SU-DHL-6 (cell line): Measurements from ENCODE around the gene EVPLL.
"Not testable (repeated sequence)": the region's sequence is repeated elsewhere in the genome, so short reads cannot be mapped to it uniquely, and the experiment has no call there.

Source experiments
- H2AFZ ChIP-seq: fragments of 200-600 bp; sonication (generic); 2 replicates; pipeline ENCODE4 v1.6.1; 2014; ENCODE audit warnings: low read depth, mild to moderate bottlenecking, moderate library complexity, mixed read lengths, antibody characterized with exemption, low read length; ENCODE audit not compliant: severe bottlenecking
- H3F3A ChIP-seq: fragments of 200-600 bp; shearing (Covaris generic); 2 replicates; pipeline ENCODE4 v1.6.0; 2016; ENCODE audit warnings: antibody characterized with exemption, mild to moderate bottlenecking; ENCODE audit not compliant: insufficient read depth
- H3K27ac ChIP-seq: fragments of 200-600 bp; sonication (generic); 2 replicates; pipeline ENCODE4 v1.5.1; 2016; ENCODE audit warnings: low read depth, mild to moderate bottlenecking, low read length, moderate library complexity, mixed read lengths
- H3K27me3 ChIP-seq: fragments of 200-600 bp; sonication (generic), shearing (Covaris generic); 2 replicates; pipeline ENCODE4 v1.6.0; 2014; ENCODE audit warnings: mild to moderate bottlenecking, low read length
- H3K36me3 ChIP-seq: fragments of 200-600 bp; sonication (generic); 2 replicates; pipeline ENCODE4 v1.6.1; 2014; ENCODE audit warnings: mild to moderate bottlenecking, low read length, mixed read lengths
- H3K4me2 ChIP-seq: fragments of 300-600, 200-600 bp; shearing (Covaris generic), sonication (generic); 2 replicates; pipeline ENCODE4 v1.6.0; 2014; ENCODE audit warnings: low read length, low read depth, mild to moderate bottlenecking; ENCODE audit not compliant: poor library complexity, severe bottlenecking
- H3K4me3 ChIP-seq: fragments of 200-600 bp; sonication (generic); 2 replicates; pipeline ENCODE4 v1.5.1; 2014; ENCODE audit warnings: antibody characterized with exemption, low read length, mild to moderate bottlenecking, mixed read lengths; ENCODE audit not compliant: insufficient read depth, poor library complexity, severe bottlenecking
- H3K79me2 ChIP-seq: fragments of 200-600 bp; sonication (generic); 2 replicates; pipeline ENCODE4 v1.6.1; 2014; ENCODE audit warnings: mild to moderate bottlenecking, low read length, moderate library complexity; ENCODE audit not compliant: insufficient read depth
- H3K9ac ChIP-seq: fragments of 200-600 bp; sonication (generic); 2 replicates; pipeline ENCODE4 v1.7.0; 2014; ENCODE audit warnings: mild to moderate bottlenecking, low read length
- H3K9me2 ChIP-seq: fragments of 200-600 bp; sonication (generic); replicated peaks from 2 replicates; pipeline ENCODE4 v1.6.1; 2014; ENCODE audit warnings: low read length; ENCODE audit not compliant: insufficient read depth
- H3K9me3 ChIP-seq: fragments of 200-600 bp; sonication (generic); 2 replicates; pipeline ENCODE4 v1.6.1; 2014; ENCODE audit warnings: low read length, mixed read lengths; ENCODE audit not compliant: insufficient read depth
- H4K20me1 ChIP-seq: fragments of 200-600 bp; sonication (generic); 2 replicates; pipeline ENCODE4 v1.6.1; 2014; ENCODE audit warnings: low read depth, mild to moderate bottlenecking, antibody characterized with exemption, low read length, moderate library complexity, mixed read lengths
- EZH2phosphoT487 ChIP-seq: fragments of 200-600 bp; sonication (generic), shearing (Covaris generic); conservative IDR thresholded peaks from 2 replicates; pipeline ENCODE4 v1.6.1; 2018; ENCODE audit warnings: mild to moderate bottlenecking, antibody characterized with exemption, low read length, moderate library complexity, mixed read lengths
- TF ChIP-seq, protein P1 (sequence below): fragments of 200-600 bp; sonication (generic); IDR thresholded peaks from one replicate; pipeline ENCODE4 v1.5.1; 2017; ENCODE audit warnings: antibody characterized with exemption, mild to moderate bottlenecking, low read length, moderate library complexity; ENCODE audit not compliant: insufficient read depth, poor library complexity, severe bottlenecking

Gene EVPLL

DNA sequence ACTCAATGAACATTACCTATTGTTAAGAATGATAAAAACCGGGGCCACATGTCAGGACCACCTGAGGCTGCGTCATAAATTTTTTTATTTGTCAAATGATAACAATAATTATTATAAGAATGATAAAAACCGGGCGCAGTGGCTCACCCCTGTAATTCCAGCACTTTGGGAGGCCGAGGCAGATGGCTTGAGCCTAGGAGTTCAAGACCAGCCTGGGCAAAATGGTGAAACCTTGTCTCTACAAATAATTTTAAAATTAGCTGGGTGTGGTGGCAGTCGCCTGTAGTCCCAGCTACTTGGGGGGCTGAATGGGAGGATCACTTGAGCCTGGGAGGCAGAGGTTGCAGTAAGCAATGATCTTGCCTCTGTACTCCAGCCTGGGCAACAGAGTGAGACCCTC is 13.4 kb upstream of the EVPLL start:
- Histone ChIP-seq H4K20me1 (no peaks in the 10 kb centered on the region), H2AFZ (peak overlapping the region; percentile 79), H3K36me3 (no peaks in the 10 kb centered on the region), H3F3A (no peaks in the 10 kb centered on the region), H3K27me3 (no peaks in the 10 kb centered on the region), H3K4me2 (peak overlapping the region; percentile 74), H3K9me3 (no peaks in the 10 kb centered on the region), H3K79me2 (peaks cover 32% of the 10 kb centered on the region), H3K27ac (no peak overlapping the region), H3K9me2 (no peaks in the 10 kb centered on the region), H3K4me3 (no peak overlapping the region), H3K9ac (no peak overlapping the region)
- TF ChIP-seq, protein P1, sequence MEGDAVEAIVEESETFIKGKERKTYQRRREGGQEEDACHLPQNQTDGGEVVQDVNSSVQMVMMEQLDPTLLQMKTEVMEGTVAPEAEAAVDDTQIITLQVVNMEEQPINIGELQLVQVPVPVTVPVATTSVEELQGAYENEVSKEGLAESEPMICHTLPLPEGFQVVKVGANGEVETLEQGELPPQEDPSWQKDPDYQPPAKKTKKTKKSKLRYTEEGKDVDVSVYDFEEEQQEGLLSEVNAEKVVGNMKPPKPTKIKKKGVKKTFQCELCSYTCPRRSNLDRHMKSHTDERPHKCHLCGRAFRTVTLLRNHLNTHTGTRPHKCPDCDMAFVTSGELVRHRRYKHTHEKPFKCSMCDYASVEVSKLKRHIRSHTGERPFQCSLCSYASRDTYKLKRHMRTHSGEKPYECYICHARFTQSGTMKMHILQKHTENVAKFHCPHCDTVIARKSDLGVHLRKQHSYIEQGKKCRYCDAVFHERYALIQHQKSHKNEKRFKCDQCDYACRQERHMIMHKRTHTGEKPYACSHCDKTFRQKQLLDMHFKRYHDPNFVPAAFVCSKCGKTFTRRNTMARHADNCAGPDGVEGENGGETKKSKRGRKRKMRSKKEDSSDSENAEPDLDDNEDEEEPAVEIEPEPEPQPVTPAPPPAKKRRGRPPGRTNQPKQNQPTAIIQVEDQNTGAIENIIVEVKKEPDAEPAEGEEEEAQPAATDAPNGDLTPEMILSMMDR: no peak
- no peak for TF ChIP-seq EZH2phosphoT487

DNA sequence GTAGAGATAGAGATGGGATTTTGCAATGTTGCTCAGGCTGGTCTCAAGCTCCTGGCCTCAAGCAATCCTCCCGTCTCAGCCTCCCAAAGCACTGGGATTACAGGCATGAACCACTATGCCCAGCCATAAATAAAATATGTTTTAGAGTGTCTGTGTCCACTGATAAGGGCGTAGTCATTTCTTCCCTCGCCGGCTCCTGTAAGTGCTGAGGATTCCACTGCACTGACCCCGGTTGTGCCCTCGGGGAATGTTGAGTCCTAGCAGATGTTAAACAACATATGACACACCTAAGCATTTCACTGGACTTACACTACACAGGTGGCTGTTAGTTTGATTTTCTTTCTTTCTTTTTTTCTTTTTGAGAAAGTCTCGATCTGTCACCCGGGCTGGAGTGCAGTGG is 8.6 kb upstream of the EVPLL start:
- Histone ChIP-seq H2AFZ (no peak overlapping the region), H3K36me3 (no peaks in the 10 kb centered on the region), H4K20me1 (no peaks in the 10 kb centered on the region), H3K79me2 (no peaks in the 10 kb centered on the region), H3K9me3 (no peaks in the 10 kb centered on the region), H3K27ac (no peak overlapping the region), H3F3A (no peaks in the 10 kb centered on the region), H3K9me2 (no peaks in the 10 kb centered on the region), H3K4me3 (no peak overlapping the region), H3K4me2 (no peak overlapping the region), H3K27me3 (no peaks in the 10 kb centered on the region), H3K9ac (no peak overlapping the region)
- TF ChIP-seq EZH2phosphoT487: no peak
- TF ChIP-seq, protein P1: no peak

DNA sequence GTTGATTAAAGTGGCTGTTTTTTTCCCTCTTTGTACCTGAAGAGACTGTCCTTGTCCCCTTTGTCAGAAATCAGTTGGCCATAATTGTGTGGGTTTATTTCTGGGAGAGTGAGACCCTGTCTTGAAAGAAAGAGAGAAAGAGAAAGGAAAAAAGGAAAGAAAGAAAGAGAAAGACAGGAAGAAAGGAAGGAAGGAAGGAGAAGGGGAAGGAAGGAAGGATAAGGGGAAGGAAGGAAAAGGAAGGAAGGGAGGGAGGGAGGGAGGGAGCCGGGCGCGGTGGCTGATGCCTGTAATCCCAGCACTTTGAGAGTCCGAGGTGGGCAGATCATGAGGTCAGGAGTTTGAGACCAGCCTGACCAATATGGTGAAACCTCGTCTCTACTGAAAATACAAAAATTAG is 6.8 kb upstream of the EVPLL start:
- no peaks in the 10 kb centered on the region for H3K9me2 ChIP-seq
- H3K36me3 ChIP-seq: no peaks in the 10 kb centered on the region
- H3K27ac ChIP-seq: no peak overlapping the region
- H3K9ac ChIP-seq: no peak overlapping the region
- no peaks in the 10 kb centered on the region for H3K27me3 ChIP-seq
- H3K79me2 ChIP-seq: no peaks in the 10 kb centered on the region
- H3F3A ChIP-seq: no peaks in the 10 kb centered on the region
- no peak overlapping the region for H2AFZ ChIP-seq
- H4K20me1 ChIP-seq: no peaks in the 10 kb centered on the region
- no peak overlapping the region for H3K4me2 ChIP-seq
- H3K4me3 ChIP-seq: no peak overlapping the region
- no peaks in the 10 kb centered on the region for H3K9me3 ChIP-seq
- TF ChIP-seq EZH2phosphoT487: no peak
- TF ChIP-seq, protein P1: no peak

DNA sequence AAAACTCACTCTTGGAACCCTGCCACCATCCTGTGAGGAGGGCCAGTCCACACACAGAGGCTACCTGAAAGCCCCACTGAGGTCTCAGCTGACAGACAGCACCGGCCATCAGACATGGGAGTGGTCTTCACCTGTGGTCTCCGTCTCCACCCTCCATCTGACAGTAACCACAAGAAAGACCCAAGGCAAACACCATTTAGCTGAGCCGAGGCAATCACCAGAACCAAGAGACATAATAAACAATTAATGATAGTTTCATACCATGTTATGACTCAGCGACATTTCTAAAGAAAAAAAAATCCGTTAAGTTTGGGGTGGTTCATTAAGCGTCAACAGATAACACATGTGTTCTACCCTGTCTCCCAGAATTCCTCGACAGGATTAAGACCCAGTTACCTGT is 6.1 kb upstream of the EVPLL start:
- H3K79me2 ChIP-seq: no peaks in the 10 kb centered on the region
- H3K4me2 ChIP-seq: no peak overlapping the region
- no peaks in the 10 kb centered on the region for H4K20me1 ChIP-seq
- H3K9me3 ChIP-seq: no peaks in the 10 kb centered on the region
- H3K36me3 ChIP-seq: no peaks in the 10 kb centered on the region
- no peak for TF ChIP-seq EZH2phosphoT487
- TF ChIP-seq, protein P1: no peak
- no peak overlapping the region for H3K27ac ChIP-seq
- no peaks in the 10 kb centered on the region for H3K27me3 ChIP-seq
- H2AFZ ChIP-seq: no peak overlapping the region
- H3K9ac ChIP-seq: no peak overlapping the region
- H3K9me2 ChIP-seq: no peaks in the 10 kb centered on the region
- no peak overlapping the region for H3K4me3 ChIP-seq
- no peaks in the 10 kb centered on the region for H3F3A ChIP-seq

DNA sequence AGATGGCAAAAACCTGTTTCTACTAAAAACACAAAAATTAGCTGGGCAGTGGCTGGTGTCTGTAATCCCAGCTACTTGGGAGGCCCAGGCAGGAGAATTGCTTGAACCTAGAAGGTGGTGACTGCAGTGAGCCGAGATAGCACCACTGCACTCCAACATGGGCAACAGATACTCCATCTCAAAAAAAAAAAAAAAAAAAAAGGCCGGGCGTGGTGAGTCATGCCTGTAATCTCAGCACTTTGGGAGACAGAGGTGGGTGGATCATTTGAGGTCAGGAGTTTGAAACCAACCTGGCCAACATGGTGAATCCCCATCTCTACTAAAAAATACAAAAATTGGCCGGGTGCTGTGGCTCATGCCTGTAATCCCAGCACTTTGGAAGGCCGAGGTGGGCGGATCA is 4.4 kb upstream of the EVPLL start:
- not testable (repeated sequence) for H3K4me2 ChIP-seq, H4K20me1 ChIP-seq, H3K27me3 ChIP-seq, H3K79me2 ChIP-seq, H3K36me3 ChIP-seq, H3K9me3 ChIP-seq, H3F3A ChIP-seq, H3K9me2 ChIP-seq, H3K27ac ChIP-seq, H3K4me3 ChIP-seq, H3K9ac ChIP-seq, H2AFZ ChIP-seq
